Parathyroid adenoma (tissue), 2 donors: ENCODE results near the gene CNR1.
"Not testable (repeated sequence)": the region's sequence is repeated elsewhere in the genome, so short reads cannot be mapped to it uniquely, and the experiment has no call there.

Experiments used
- H2AFZ ChIP-seq: fragments of 300-600 bp; sonication (generic); one replicate; pipeline ENCODE4 v1.7.0; 2017; ENCODE audit warnings: antibody characterized with exemption, mild to moderate bottlenecking
- H3K27ac ChIP-seq: fragments of 300-600 bp; sonication (generic); one replicate; pipeline ENCODE4 v1.7.0; 2017
- H3K27me3 ChIP-seq: fragments of 300-600 bp; sonication (generic); one replicate; pipeline ENCODE4 v1.7.0; 2017; ENCODE audit warnings: low read length; ENCODE audit not compliant: control insufficient read depth, insufficient read depth
- H3K36me3 ChIP-seq: fragments of 300-600 bp; sonication (generic); one replicate; pipeline ENCODE4 v1.7.0; 2017; ENCODE audit warnings: low read length; ENCODE audit not compliant: control insufficient read depth, insufficient read depth
- H3K4me1 ChIP-seq: fragments of 300-600 bp; sonication (generic); one replicate; pipeline ENCODE4 v1.7.0; 2017; ENCODE audit warnings: control low read depth
- H3K4me2 ChIP-seq: fragments of 300-600 bp; sonication (generic); one replicate; pipeline ENCODE4 v1.7.0; 2017; ENCODE audit warnings: low read length
- H3K4me3 ChIP-seq: fragments of 300-600 bp; sonication (generic); one replicate; pipeline ENCODE4 v1.7.0; 2017; ENCODE audit warnings: low read depth, low read length
- H3K79me2 ChIP-seq: fragments of 300-600 bp; sonication (generic); one replicate; pipeline ENCODE4 v1.7.0; 2017; ENCODE audit warnings: control low read depth
- H3K9ac ChIP-seq: fragments of 300-600 bp; sonication (generic); one replicate; pipeline ENCODE4 v1.7.0; 2017; ENCODE audit warnings: mild to moderate bottlenecking
- H3K9me3 ChIP-seq: fragments of 300-600 bp; sonication (generic); one replicate; pipeline ENCODE4 v1.7.0; 2017; ENCODE audit warnings: low read length; ENCODE audit not compliant: control insufficient read depth
- TF ChIP-seq, protein P1 (sequence below): fragments of 300-600 bp; sonication (generic); IDR thresholded peaks from one replicate; pipeline ENCODE4 v1.7.0; 2017; ENCODE audit warnings: antibody characterized with exemption, mild to moderate bottlenecking
- donor health status: primary hyperparathyroidism.

The CNR1 gene

DNA sequence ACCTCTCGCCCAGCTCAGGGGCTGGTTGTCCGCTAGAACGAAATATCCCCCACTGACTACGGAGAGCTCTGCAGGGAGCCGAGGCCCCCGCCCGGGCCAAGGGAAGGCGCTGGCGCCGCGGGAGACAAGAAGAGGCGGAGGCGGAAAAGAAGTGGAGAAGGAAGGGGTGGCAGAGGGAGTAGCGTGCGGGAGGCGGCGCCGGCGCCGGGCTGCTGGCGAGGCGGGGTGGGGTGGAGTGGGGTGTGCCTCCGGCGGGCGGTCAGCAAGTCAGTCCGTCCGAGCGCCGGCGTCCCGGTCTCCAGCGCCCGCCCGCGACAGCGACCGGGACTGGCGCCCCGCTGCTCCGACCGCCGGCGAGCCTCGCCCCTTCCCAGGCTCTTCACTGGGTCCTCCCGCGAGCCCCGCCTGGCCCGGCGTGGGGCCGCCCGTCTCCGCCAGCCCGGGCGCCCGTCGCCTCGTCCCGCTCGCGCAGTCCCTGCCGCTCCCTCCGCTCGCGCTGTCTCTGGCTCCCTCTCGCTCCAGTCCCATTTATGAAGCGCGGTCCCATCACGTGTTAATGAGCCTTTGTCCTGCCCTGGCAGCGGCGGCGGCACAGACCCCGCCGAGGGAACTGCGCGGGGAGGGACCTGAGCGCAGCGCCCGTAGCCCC lies at the start of gene CNR1:
Gene CNR1, minus strand, starts transcription at position 504 of the 649 bp plus-strand sequence. CDS start 21,073 bp downstream, outside the sequence.
- H3K27me3 ChIP-seq = peaks cover 9% of the 10 kb centered on the region
- peak within 1 kb of the TSS; percentile 61 for H3K4me2 ChIP-seq
- H3K27ac ChIP-seq = no peak within 1 kb of the TSS
- TF ChIP-seq, protein P1, sequence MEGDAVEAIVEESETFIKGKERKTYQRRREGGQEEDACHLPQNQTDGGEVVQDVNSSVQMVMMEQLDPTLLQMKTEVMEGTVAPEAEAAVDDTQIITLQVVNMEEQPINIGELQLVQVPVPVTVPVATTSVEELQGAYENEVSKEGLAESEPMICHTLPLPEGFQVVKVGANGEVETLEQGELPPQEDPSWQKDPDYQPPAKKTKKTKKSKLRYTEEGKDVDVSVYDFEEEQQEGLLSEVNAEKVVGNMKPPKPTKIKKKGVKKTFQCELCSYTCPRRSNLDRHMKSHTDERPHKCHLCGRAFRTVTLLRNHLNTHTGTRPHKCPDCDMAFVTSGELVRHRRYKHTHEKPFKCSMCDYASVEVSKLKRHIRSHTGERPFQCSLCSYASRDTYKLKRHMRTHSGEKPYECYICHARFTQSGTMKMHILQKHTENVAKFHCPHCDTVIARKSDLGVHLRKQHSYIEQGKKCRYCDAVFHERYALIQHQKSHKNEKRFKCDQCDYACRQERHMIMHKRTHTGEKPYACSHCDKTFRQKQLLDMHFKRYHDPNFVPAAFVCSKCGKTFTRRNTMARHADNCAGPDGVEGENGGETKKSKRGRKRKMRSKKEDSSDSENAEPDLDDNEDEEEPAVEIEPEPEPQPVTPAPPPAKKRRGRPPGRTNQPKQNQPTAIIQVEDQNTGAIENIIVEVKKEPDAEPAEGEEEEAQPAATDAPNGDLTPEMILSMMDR = no peak
- H3K4me3 ChIP-seq = peak within 1 kb of the TSS; percentile 37
- no peaks in the 10 kb centered on the region for H3K9me3 ChIP-seq
- H3K36me3 ChIP-seq = no peaks in the 10 kb centered on the region
- no peak within 1 kb of the TSS for H3K9ac ChIP-seq
- no peaks in the 10 kb centered on the region for H3K4me1 ChIP-seq
- H2AFZ ChIP-seq = peak within 1 kb of the TSS; percentile 62
- H3K79me2 ChIP-seq = no peaks in the 10 kb centered on the region

DNA sequence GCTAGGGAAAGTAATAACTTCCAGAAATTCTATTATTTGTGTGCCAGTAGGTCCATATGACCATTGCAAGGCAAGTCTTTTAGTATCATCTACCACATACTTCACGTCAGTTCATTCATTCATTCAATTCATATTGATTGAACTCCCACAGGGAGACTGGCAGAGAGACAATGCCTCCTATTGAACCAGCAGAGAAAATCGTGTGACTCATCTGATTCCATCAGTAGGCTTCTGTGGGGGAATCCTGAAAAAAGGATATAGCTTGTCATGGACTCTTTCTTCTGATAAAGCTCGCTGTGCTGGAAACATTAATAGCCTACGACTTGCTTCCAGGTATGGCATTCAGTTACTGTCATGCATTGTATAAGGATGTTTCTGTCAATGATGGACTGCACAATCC lies 45.3 kb upstream of the CNR1 start:
- Histone ChIP-seq H3K27ac (no peak overlapping the region), H3K79me2 (no peaks in the 10 kb centered on the region), H2AFZ (no peak overlapping the region), H3K4me3 (no peak overlapping the region), H3K36me3 (no peaks in the 10 kb centered on the region), H3K9me3 (no peaks in the 10 kb centered on the region), H3K4me1 (no peaks in the 10 kb centered on the region), H3K9ac (no peak overlapping the region), H3K27me3 (no peaks in the 10 kb centered on the region), H3K4me2 (no peak overlapping the region)
- TF ChIP-seq, protein P1 = no peak

DNA sequence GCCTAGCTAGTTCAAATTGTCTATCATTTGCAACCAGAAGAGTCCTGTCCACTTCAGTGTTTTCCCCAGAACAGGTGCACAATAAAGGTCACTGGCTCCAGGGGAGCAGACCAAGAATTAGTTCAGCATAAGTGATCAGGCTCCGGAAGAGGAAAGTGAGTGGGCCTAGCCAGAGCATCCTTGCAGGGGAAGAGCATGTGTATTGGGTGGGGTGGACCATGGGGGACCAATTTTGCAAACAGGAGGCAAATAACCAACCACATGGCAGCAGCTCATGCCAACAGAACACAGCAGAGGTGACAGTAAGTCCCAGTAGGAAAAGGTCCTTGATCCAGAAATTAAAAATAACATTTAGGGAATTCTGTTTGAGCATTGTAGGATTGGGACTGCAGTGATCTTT lies 43.2 kb upstream of the CNR1 start:
- Histone ChIP-seq H3K27me3 (no peaks in the 10 kb centered on the region), H3K79me2 (no peaks in the 10 kb centered on the region), H3K36me3 (no peaks in the 10 kb centered on the region), H2AFZ (no peak overlapping the region), H3K27ac (no peak overlapping the region), H3K4me3 (no peak overlapping the region), H3K9ac (no peak overlapping the region), H3K4me2 (no peak overlapping the region), H3K4me1 (no peaks in the 10 kb centered on the region), H3K9me3 (no peaks in the 10 kb centered on the region)
- TF ChIP-seq, protein P1 = no peak

DNA sequence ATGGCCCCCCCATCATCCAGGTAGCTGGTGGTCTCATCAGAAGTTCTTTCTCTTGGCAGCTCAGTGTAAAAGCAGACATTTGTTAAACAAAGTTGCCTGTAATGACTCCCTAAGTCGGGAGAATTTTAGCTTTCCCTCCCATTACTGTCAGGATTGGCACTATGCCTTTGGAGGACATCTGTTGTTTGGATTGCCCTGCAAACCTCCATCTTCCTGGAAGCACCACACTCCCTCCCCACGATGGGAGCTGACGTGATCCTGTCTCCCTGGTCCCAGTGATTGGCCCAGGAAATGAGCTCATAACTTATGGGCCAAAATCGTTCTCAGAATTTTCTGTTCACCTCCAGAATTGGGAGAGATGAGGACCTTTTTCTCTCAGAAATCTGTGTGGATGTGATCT lies 42.6 kb upstream of the CNR1 start:
- Histone ChIP-seq H3K36me3 (no peaks in the 10 kb centered on the region), H3K4me1 (no peaks in the 10 kb centered on the region), H3K27me3 (no peaks in the 10 kb centered on the region), H2AFZ (no peak overlapping the region), H3K4me3 (no peak overlapping the region), H3K9ac (no peak overlapping the region), H3K4me2 (no peak overlapping the region), H3K79me2 (no peaks in the 10 kb centered on the region), H3K27ac (no peak overlapping the region), H3K9me3 (no peaks in the 10 kb centered on the region)
- TF ChIP-seq, protein P1 = no peak

DNA sequence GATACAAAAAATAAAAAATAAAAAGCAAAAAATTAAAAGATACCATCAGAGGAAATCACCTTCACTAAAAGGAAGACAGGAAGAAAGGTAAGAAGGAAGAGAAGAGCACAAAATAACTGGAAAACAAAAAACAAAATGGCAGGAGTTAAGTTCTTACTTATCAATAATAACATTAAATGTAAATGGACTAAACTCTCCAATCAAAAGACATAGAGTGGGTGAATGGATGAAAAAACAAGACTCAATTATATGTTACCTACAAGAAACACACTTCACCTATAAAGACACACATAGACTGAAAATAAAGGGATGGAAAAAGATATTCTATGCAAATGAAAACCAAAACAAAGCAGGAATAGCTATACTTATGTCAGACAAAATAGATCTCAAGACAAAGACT lies 35.6 kb upstream of the CNR1 start:
- H3K4me3 ChIP-seq, H2AFZ ChIP-seq, H3K4me2 ChIP-seq, H3K27me3 ChIP-seq, H3K27ac ChIP-seq, H3K9me3 ChIP-seq, H3K9ac ChIP-seq, H3K4me1 ChIP-seq, H3K36me3 ChIP-seq, H3K79me2 ChIP-seq: not testable (repeated sequence)
